Measurements from ENCODE around the gene PNP. TPM values are rescaled to one million over a fixed set of nuclear protein-coding genes. Genes with fewer than 3 reads are reported as not detected.

PNP gene
- total RNA-seq, 2 experiments from 2014 or later: 120 to 128 TPM

GRCh38 chr14:20477211-20477876 lies 8.1 kb downstream of the PNP start:
- H3K4me1 ChIP-seq (ENCODE audit: insufficient read depth, low read length, poor library complexity, severe bottlenecking): peaks cover 21% of the 10 kb centered on the region

GRCh38 chr14:20478894-20479293 lies 9.7 kb downstream of the PNP start:
- POLR2A ChIA-PET: interaction anchor here (1.1 to 1.5 kb wide), 3 partner anchors 8 to 73 kb away, joined by 3 to 6 read pairs (median 5); partner anchors contain the start of gene PNP
- DNase-seq (ENCODE audit: low spot score): no peak
- peaks cover 66% of the 10 kb centered on the region for H3K36me3 ChIP-seq (ENCODE audit: insufficient read depth, low read length)
- BruUV-seq (replicated peaks): TSS peak; percentile 2
- no peaks in the 10 kb centered on the region for H3K79me2 ChIP-seq (ENCODE audit: insufficient read depth, low read depth, low read length)
- H3K4me1 ChIP-seq (ENCODE audit: insufficient read depth, low read length, poor library complexity, severe bottlenecking): peaks cover 21% of the 10 kb centered on the region
- CTCF ChIA-PET (ENCODE audit: unreplicated experiment): no interaction called here
- peaks cover 10% of the 10 kb centered on the region; the same call in 1 of the 2 replicates for H4K20me1 ChIP-seq (ENCODE audit: insufficient read depth, low read length)
- no peak overlapping the region for H2AFZ ChIP-seq (ENCODE audit: low read length)
- H3K9me3 ChIP-seq (ENCODE audit: low read length): no peaks in the 10 kb centered on the region
- intact Hi-C loops (cut with micrococcal nuclease; ENCODE audit: unreplicated experiment): no loop called here
- H3K27ac ChIP-seq (ENCODE audit: low read depth, low read length, poor library complexity, severe bottlenecking): no peak overlapping the region
- H3K9me2 ChIP-seq (ENCODE audit: insufficient read depth, low read length): no peaks in the 10 kb centered on the region
- TF ChIP-seq CTCF (conservative IDR thresholded peaks at IDR 0.05; ENCODE audit: low read length) (no peak), EZH2phosphoT487 (IDR thresholded peaks at IDR 0.05; ENCODE audit: borderline replicate concordance, low read depth, low read length) (no peak)
- no peak overlapping the region for H3K4me3 ChIP-seq (ENCODE audit: low read depth, low read length, poor library complexity, severe bottlenecking)
- no peak overlapping the region for H3K4me2 ChIP-seq (ENCODE audit: low read length)

More at GRCh38 chr14:20477211-20477876, 8.1 kb downstream of the PNP start:
- Histone ChIP-seq H3K9me3 (ENCODE audit: low read length) (no peaks in the 10 kb centered on the region), H4K20me1 (ENCODE audit: insufficient read depth, low read length) (peaks cover 16% of the 10 kb centered on the region), H3K9me2 (ENCODE audit: insufficient read depth, low read length) (no peaks in the 10 kb centered on the region), H3K79me2 (ENCODE audit: insufficient read depth, low read depth, low read length) (peaks cover 12% of the 10 kb centered on the region), H3K27ac (ENCODE audit: low read depth, low read length, poor library complexity, severe bottlenecking) (peak overlapping the region; percentile 73), H3K36me3 (ENCODE audit: insufficient read depth, low read length) (peaks cover 81% of the 10 kb centered on the region), H3K4me2 (ENCODE audit: low read length) (peak overlapping the region; percentile 54), H3K4me3 (ENCODE audit: low read depth, low read length, poor library complexity, severe bottlenecking) (peak overlapping the region; percentile 11), H2AFZ (ENCODE audit: low read length) (no peak overlapping the region)
- intact Hi-C loops (cut with micrococcal nuclease; ENCODE audit: unreplicated experiment): no loop called here
- ChIA-PET CTCF (ENCODE audit: unreplicated experiment) (no interaction called here), POLR2A (interaction anchor here (0.7 kb wide), 1 partner anchor 62 kb away, joined by 3 read pairs; no protein-coding TSS in a partner anchor)
- DNase-seq (ENCODE audit: low spot score): peak; percentile 51
- no TSS peak for BruUV-seq (replicated peaks)
- TF ChIP-seq CTCF (conservative IDR thresholded peaks at IDR 0.05; ENCODE audit: low read length) (no peak), EZH2phosphoT487 (IDR thresholded peaks at IDR 0.05; ENCODE audit: borderline replicate concordance, low read depth, low read length) (no peak)

GRCh38 chr14:20482382-20482781 lies 13.2 kb downstream of the PNP start:
- POLR2A ChIA-PET: interaction anchor here (0.9 to 2.4 kb wide), 3 partner anchors 9 to 132 kb away, joined by 3 to 13 read pairs (median 3); partner anchors contain the start of gene PNP
- Histone ChIP-seq H3K79me2 (ENCODE audit: insufficient read depth, low read depth, low read length) (no peaks in the 10 kb centered on the region), H3K4me3 (ENCODE audit: low read depth, low read length, poor library complexity, severe bottlenecking) (no peak overlapping the region), H3K9me3 (ENCODE audit: low read length) (no peaks in the 10 kb centered on the region), H3K4me1 (ENCODE audit: insufficient read depth, low read length, poor library complexity, severe bottlenecking) (peaks cover 5% of the 10 kb centered on the region), H2AFZ (ENCODE audit: low read length) (no peak overlapping the region), H3K27ac (ENCODE audit: low read depth, low read length, poor library complexity, severe bottlenecking) (no peak overlapping the region), H3K4me2 (ENCODE audit: low read length) (no peak overlapping the region), H3K9me2 (ENCODE audit: insufficient read depth, low read length) (no peaks in the 10 kb centered on the region), H3K36me3 (ENCODE audit: insufficient read depth, low read length) (peaks cover 31% of the 10 kb centered on the region), H4K20me1 (ENCODE audit: insufficient read depth, low read length) (peaks cover 3% of the 10 kb centered on the region; the same call in 1 of the 2 replicates)
- DNase-seq (ENCODE audit: low spot score): no peak
- no TSS peak for BruUV-seq (replicated peaks)
- CTCF ChIA-PET (ENCODE audit: unreplicated experiment): no interaction called here
- TF ChIP-seq EZH2phosphoT487 (IDR thresholded peaks at IDR 0.05; ENCODE audit: borderline replicate concordance, low read depth, low read length): no peak
- TF ChIP-seq CTCF (conservative IDR thresholded peaks at IDR 0.05; ENCODE audit: low read length): no peak
- intact Hi-C loops (cut with micrococcal nuclease; ENCODE audit: unreplicated experiment): no loop called here

All from OCI-LY7 (cell line).